ENCODE data around the gene TEAD1. TPM values are rescaled to one million over a fixed set of nuclear protein-coding genes. Genes with fewer than 3 reads are reported as not detected.

TEAD1 gene
- total and polyA plus RNA-seq, 2 experiments from 2014 or later = 45.9 to 105 TPM

- peaks cover 7% of the 10 kb centered on the region for H3K27me3 ChIP-seq
- TF ChIP-seq, protein P1, sequence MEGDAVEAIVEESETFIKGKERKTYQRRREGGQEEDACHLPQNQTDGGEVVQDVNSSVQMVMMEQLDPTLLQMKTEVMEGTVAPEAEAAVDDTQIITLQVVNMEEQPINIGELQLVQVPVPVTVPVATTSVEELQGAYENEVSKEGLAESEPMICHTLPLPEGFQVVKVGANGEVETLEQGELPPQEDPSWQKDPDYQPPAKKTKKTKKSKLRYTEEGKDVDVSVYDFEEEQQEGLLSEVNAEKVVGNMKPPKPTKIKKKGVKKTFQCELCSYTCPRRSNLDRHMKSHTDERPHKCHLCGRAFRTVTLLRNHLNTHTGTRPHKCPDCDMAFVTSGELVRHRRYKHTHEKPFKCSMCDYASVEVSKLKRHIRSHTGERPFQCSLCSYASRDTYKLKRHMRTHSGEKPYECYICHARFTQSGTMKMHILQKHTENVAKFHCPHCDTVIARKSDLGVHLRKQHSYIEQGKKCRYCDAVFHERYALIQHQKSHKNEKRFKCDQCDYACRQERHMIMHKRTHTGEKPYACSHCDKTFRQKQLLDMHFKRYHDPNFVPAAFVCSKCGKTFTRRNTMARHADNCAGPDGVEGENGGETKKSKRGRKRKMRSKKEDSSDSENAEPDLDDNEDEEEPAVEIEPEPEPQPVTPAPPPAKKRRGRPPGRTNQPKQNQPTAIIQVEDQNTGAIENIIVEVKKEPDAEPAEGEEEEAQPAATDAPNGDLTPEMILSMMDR (IDR thresholded peaks at IDR 0.05; ENCODE audit: low read depth, low read length) = peak; percentile 88
- no peaks in the 10 kb centered on the region for H3K4me1 ChIP-seq (ENCODE audit: low read depth)
- peak; percentile 73 to 80 for DNase-seq (ENCODE audit: low read depth in 1 of 2, low spot score in 1 of 2)
- no peak overlapping the region for H3K27ac ChIP-seq
- no peaks in the 10 kb centered on the region for H3K36me3 ChIP-seq
- no peaks in the 10 kb centered on the region for H3K9me3 ChIP-seq (ENCODE audit: low read depth)
- no peak overlapping the region for H3K4me3 ChIP-seq
Observed at GRCh38 chr11:12963792-12964536, 289.7 kb downstream of the TEAD1 start.

- no peaks in the 10 kb centered on the region for H3K4me1 ChIP-seq (ENCODE audit: low read depth)
- no peak overlapping the region for H3K4me3 ChIP-seq
- H3K27ac ChIP-seq = no peak overlapping the region
- TF ChIP-seq, protein P1 (IDR thresholded peaks at IDR 0.05; ENCODE audit: low read depth, low read length) = no peak
- DNase-seq (ENCODE audit: low read depth in 1 of 2, low spot score in 1 of 2) = no peak
- peaks cover 7% of the 10 kb centered on the region for H3K27me3 ChIP-seq
- H3K36me3 ChIP-seq = no peaks in the 10 kb centered on the region
- H3K9me3 ChIP-seq (ENCODE audit: low read depth) = no peaks in the 10 kb centered on the region
Observed at GRCh38 chr11:12964650-12965049, 290.4 kb downstream of the TEAD1 start.

GRCh38 chr11:12966002-12966401, 291.8 kb downstream of the TEAD1 start:
- no peak for DNase-seq (ENCODE audit: low read depth in 1 of 2, low spot score in 1 of 2)
- Histone ChIP-seq H3K27me3 (peaks cover 7% of the 10 kb centered on the region), H3K36me3 (no peaks in the 10 kb centered on the region), H3K4me1 (ENCODE audit: low read depth) (no peaks in the 10 kb centered on the region), H3K4me3 (no peak overlapping the region), H3K27ac (no peak overlapping the region), H3K9me3 (ENCODE audit: low read depth) (no peaks in the 10 kb centered on the region)
- TF ChIP-seq, protein P1 (IDR thresholded peaks at IDR 0.05; ENCODE audit: low read depth, low read length) = no peak

- DNase-seq (ENCODE audit: low read depth in 1 of 2, low spot score in 1 of 2) = no peak
- Histone ChIP-seq H3K4me3 (no peak overlapping the region), H3K9me3 (ENCODE audit: low read depth) (no peaks in the 10 kb centered on the region), H3K27me3 (peaks cover 7% of the 10 kb centered on the region), H3K27ac (no peak overlapping the region), H3K36me3 (no peaks in the 10 kb centered on the region), H3K4me1 (ENCODE audit: low read depth) (no peaks in the 10 kb centered on the region)
- TF ChIP-seq, protein P1 (IDR thresholded peaks at IDR 0.05; ENCODE audit: low read depth, low read length) = no peak
Observed at GRCh38 chr11:12968101-12968500, 293.9 kb downstream of the TEAD1 start.

GRCh38 chr11:12968826-12969225, 294.6 kb downstream of the TEAD1 start:
- TF ChIP-seq, protein P1 (IDR thresholded peaks at IDR 0.05; ENCODE audit: low read depth, low read length) = no peak
- H3K27me3 ChIP-seq = peaks cover 7% of the 10 kb centered on the region
- H3K27ac ChIP-seq = no peak overlapping the region
- H3K4me1 ChIP-seq (ENCODE audit: low read depth) = no peaks in the 10 kb centered on the region
- no peak for DNase-seq (ENCODE audit: low read depth in 1 of 2, low spot score in 1 of 2)
- H3K9me3 ChIP-seq (ENCODE audit: low read depth) = no peaks in the 10 kb centered on the region
- H3K4me3 ChIP-seq = no peak overlapping the region
- H3K36me3 ChIP-seq = no peaks in the 10 kb centered on the region

Data from cardiac muscle cell (in vitro differentiated cells and primary cell).